Right forelimb (tissue), 1 donor: ENCODE data around the gene TM4SF20.

ENCODE experiments used
- DNase-seq: peaks from one replicate; pipeline ENCODE4 v3.0.0-alpha.2; 2018

TM4SF20 gene

GRCh38 chr2:227379095-227379494, at the start of gene TM4SF20:
Gene TM4SF20, minus strand, starts transcription at chr2:227379306. Its CDS starts 38 bp downstream, at chr2:227379268.
- no peak for DNase-seq

- no peak for DNase-seq
Observed at GRCh38 chr2:227428731-227429285, 49.7 kb upstream of the TM4SF20 start.

- DNase-seq = no peak
Observed at GRCh38 chr2:227423656-227424499, 44.8 kb upstream of the TM4SF20 start.

GRCh38 chr2:227420087-227421052, 41.3 kb upstream of the TM4SF20 start:
- no peak for DNase-seq

GRCh38 chr2:227416701-227417100, 37.6 kb upstream of the TM4SF20 start:
- no peak for DNase-seq

- DNase-seq = no peak
Observed at GRCh38 chr2:227415538-227416424, 36.7 kb upstream of the TM4SF20 start.

GRCh38 chr2:227414846-227415245, 35.7 kb upstream of the TM4SF20 start:
- DNase-seq = no peak

- no peak for DNase-seq
Observed at GRCh38 chr2:227413371-227413770, 34.3 kb upstream of the TM4SF20 start.

- no peak for DNase-seq
Observed at GRCh38 chr2:227412877-227413276, 33.8 kb upstream of the TM4SF20 start.

GRCh38 chr2:227411990-227412350, 32.9 kb upstream of the TM4SF20 start:
- DNase-seq = no peak

- DNase-seq = no peak
Observed at GRCh38 chr2:227411320-227411989, 32.3 kb upstream of the TM4SF20 start.

- DNase-seq = no peak
Observed at GRCh38 chr2:227410191-227410590, 31.1 kb upstream of the TM4SF20 start.

GRCh38 chr2:227407591-227408151, 28.6 kb upstream of the TM4SF20 start:
- DNase-seq = no peak

- DNase-seq = peak; percentile 66
Observed at GRCh38 chr2:227406177-227407031, 27.3 kb upstream of the TM4SF20 start.

- no peak for DNase-seq
Observed at GRCh38 chr2:227404585-227405271, 25.6 kb upstream of the TM4SF20 start.

- no peak for DNase-seq
Observed at GRCh38 chr2:227402959-227403358, 23.9 kb upstream of the TM4SF20 start.

- no peak for DNase-seq
Observed at GRCh38 chr2:227402321-227402720, 23.2 kb upstream of the TM4SF20 start.

- no peak for DNase-seq
Observed at GRCh38 chr2:227401550-227401949, 22.4 kb upstream of the TM4SF20 start.
